Measurements from ENCODE around the gene INAVA. TPM values are rescaled to one million over a fixed set of nuclear protein-coding genes. Genes with fewer than 3 reads are reported as not detected.

The INAVA gene
- total RNA-seq, 4 donors from 2014 or later = 33.8 to 492 (median 332) TPM

GRCh38 chr1:200890818-200891773 lies 3.6 kb upstream of the INAVA start:
- H3K27me3 ChIP-seq = no peaks in the 10 kb centered on the region
- TF ChIP-seq POLR2A (IDR thresholded peaks at IDR 0.05) (peak; percentile 22), CTCF (IDR thresholded peaks at IDR 0.05) (peak in 4 of 6 experiments; percentile 36 to 70 (median 56))
- DNase-seq = peak in 2 of 3 donors; percentile 72 to 83

GRCh38 chr1:200891774-200892157 lies 2.9 kb upstream of the INAVA start:
- Histone ChIP-seq H3K4me1 (peaks cover 0 to 9% (median 6%) of the 10 kb centered on the region in 4 donors), H3K27ac (peak overlapping the region in 3 of 4 donors; percentile 75 to 89 (median 76)), H3K4me3 (peak overlapping the region; percentile 33 to 76 (median 60)), H3K36me3 (no peaks in the 10 kb centered on the region), H3K9me3 (no peaks in the 10 kb centered on the region), H3K27me3 (no peaks in the 10 kb centered on the region)
- peak in 2 of 3 donors; percentile 63 to 67 for DNase-seq
- no peak for TF ChIP-seq POLR2A (IDR thresholded peaks at IDR 0.05)
- no peak for TF ChIP-seq CTCF (IDR thresholded peaks at IDR 0.05)

More at GRCh38 chr1:200890818-200891773, 3.6 kb upstream of the INAVA start:
- Histone ChIP-seq H3K4me3 (peak overlapping the region; percentile 33 to 76 (median 60)), H3K36me3 (no peaks in the 10 kb centered on the region), H3K27ac (peak overlapping the region; percentile 61 to 89 (median 76)), H3K4me1 (peaks cover 0 to 9% (median 6%) of the 10 kb centered on the region in 4 donors), H3K9me3 (no peaks in the 10 kb centered on the region)

GRCh38 chr1:200892546-200892945 lies 2.2 kb upstream of the INAVA start:
- peak in 1 of 3 donors; percentile 41 for DNase-seq
- TF ChIP-seq CTCF (IDR thresholded peaks at IDR 0.05) (no peak), POLR2A (IDR thresholded peaks at IDR 0.05) (no peak)
- H3K4me3 ChIP-seq = peak overlapping the region in 2 of 4 donors; percentile 68 to 76
- H3K27me3 ChIP-seq = no peaks in the 10 kb centered on the region
- H3K36me3 ChIP-seq = peaks cover 0 to 3% (median 0%) of the 10 kb centered on the region in 3 donors
- peak overlapping the region in 3 of 4 donors; percentile 76 to 98 (median 97) for H3K27ac ChIP-seq
- H3K9me3 ChIP-seq = no peaks in the 10 kb centered on the region
- H3K4me1 ChIP-seq = peaks cover 0 to 10% (median 6%) of the 10 kb centered on the region in 4 donors

- peaks cover 0 to 14% (median 6%) of the 10 kb centered on the region in 4 donors for H3K4me1 ChIP-seq
- no peaks in the 10 kb centered on the region for H3K9me3 ChIP-seq
- peaks cover 0 to 7% (median 0%) of the 10 kb centered on the region in 3 donors for H3K36me3 ChIP-seq
- no peak for TF ChIP-seq POLR2A (IDR thresholded peaks at IDR 0.05)
- TF ChIP-seq CTCF (IDR thresholded peaks at IDR 0.05) = no peak
- no peak for DNase-seq
- peak overlapping the region in 2 of 4 donors; percentile 76 for H3K4me3 ChIP-seq
- no peaks in the 10 kb centered on the region for H3K27me3 ChIP-seq
- peak overlapping the region in 3 of 4 donors; percentile 76 to 98 (median 97) for H3K27ac ChIP-seq
These were observed 1.7 kb upstream of the INAVA start for GRCh38 chr1:200892958-200893357.

- peaks cover 0 to 19% (median 4%) of the 10 kb centered on the region in 4 donors for H3K4me1 ChIP-seq
- TF ChIP-seq CTCF (IDR thresholded peaks at IDR 0.05) (no peak), POLR2A (IDR thresholded peaks at IDR 0.05) (no peak)
- H3K27ac ChIP-seq = peak overlapping the region in 3 of 4 donors; percentile 76 to 98 (median 97)
- no peaks in the 10 kb centered on the region for H3K27me3 ChIP-seq
- H3K9me3 ChIP-seq = no peaks in the 10 kb centered on the region
- peak in 1 of 3 donors; percentile 63 for DNase-seq
- peak overlapping the region in 2 of 4 donors; percentile 71 to 76 for H3K4me3 ChIP-seq
- H3K36me3 ChIP-seq = peaks cover 0 to 12% (median 0%) of the 10 kb centered on the region in 3 donors
These were observed 1.2 kb upstream of the INAVA start for GRCh38 chr1:200893411-200893901.

Measured in Peyer's patch (tissue), 4 donors.